ENCODE data around the gene HDAC6.
"Not testable (repeated sequence)": the region's sequence is repeated elsewhere in the genome, so short reads cannot be mapped to it uniquely, and the experiment has no call there.

HDAC6 gene

GRCh38 chrX:48789366-48790220 lies 12.3 kb upstream of the HDAC6 start:
- no peak for DNase-seq (ENCODE audit: low read depth)

GRCh38 chrX:48790477-48790876 lies 11.4 kb upstream of the HDAC6 start:
- no peak for DNase-seq (ENCODE audit: low read depth)

GRCh38 chrX:48791063-48791820 lies 10.6 kb upstream of the HDAC6 start:
- no peak for DNase-seq (ENCODE audit: low read depth)

- no peak for DNase-seq (ENCODE audit: low read depth)
These were observed 9.6 kb upstream of the HDAC6 start for GRCh38 chrX:48792219-48792618.

- DNase-seq (ENCODE audit: low read depth), result no peak
These were observed 7.9 kb upstream of the HDAC6 start for GRCh38 chrX:48793935-48794334.

- no peak for DNase-seq (ENCODE audit: low read depth)
These were observed 7.4 kb upstream of the HDAC6 start for GRCh38 chrX:48794340-48794910.

GRCh38 chrX:48794911-48795515 lies 6.9 kb upstream of the HDAC6 start:
- DNase-seq (ENCODE audit: low read depth), result no peak

- no peak for DNase-seq (ENCODE audit: low read depth)
These were observed 3.5 kb upstream of the HDAC6 start for GRCh38 chrX:48798318-48798717.

- DNase-seq (ENCODE audit: low read depth), result no peak
These were observed 1.1 kb upstream of the HDAC6 start for GRCh38 chrX:48800574-48801279.

- peak; percentile 61 for DNase-seq (ENCODE audit: low read depth)
These were observed 430 bp downstream of the HDAC6 start for GRCh38 chrX:48802089-48802904.

GRCh38 chrX:48802905-48803200 lies 986 bp downstream of the HDAC6 start:
- DNase-seq (ENCODE audit: low read depth), result no peak

- DNase-seq (ENCODE audit: low read depth), result no peak
These were observed 4.2 kb downstream of the HDAC6 start for GRCh38 chrX:48806081-48806480.

GRCh38 chrX:48813644-48814043 lies 11.8 kb downstream of the HDAC6 start:
- DNase-seq (ENCODE audit: low read depth), result no peak

GRCh38 chrX:48814722-48815121 lies 12.9 kb downstream of the HDAC6 start:
- no peak for DNase-seq (ENCODE audit: low read depth)

- no peak for DNase-seq (ENCODE audit: low read depth)
These were observed 13.4 kb downstream of the HDAC6 start for GRCh38 chrX:48815266-48815665.

- no peak for DNase-seq (ENCODE audit: low read depth)
These were observed 14.3 kb downstream of the HDAC6 start for GRCh38 chrX:48816014-48816810.

- no peak for DNase-seq (ENCODE audit: low read depth)
These were observed 16.2 kb downstream of the HDAC6 start for GRCh38 chrX:48818098-48818497.

- no peak for DNase-seq (ENCODE audit: low read depth)
These were observed 17.0 kb downstream of the HDAC6 start for GRCh38 chrX:48818866-48819265.

GRCh38 chrX:48819394-48819793 lies 17.5 kb downstream of the HDAC6 start:
- not testable (repeated sequence) for DNase-seq (ENCODE audit: low read depth)

GRCh38 chrX:48823053-48823452 lies 21.2 kb downstream of the HDAC6 start:
- DNase-seq (ENCODE audit: low read depth), result no peak
